GM12878 (cell line): Measurements from ENCODE around the gene CDH2. TPM values are rescaled to one million over a fixed set of nuclear protein-coding genes. Genes with fewer than 3 reads are reported as not detected.

ENCODE experiments used
- ATAC-seq: fragments of 200-7000 bp; cut with Tn5 transposase; 3 replicates; pipeline ENCODE4 v1.9.1; 2020; ENCODE audit warnings: mild to moderate bottlenecking, moderate library complexity
- BruUV-seq: library from RNA; stranded (reverse); fragments of 400-500 nt; replicated peaks from 2 replicates; lab custom pipeline; 2021; lab: Mats Ljungman, UMichigan
- CTCF ChIA-PET: fragments of 300-600 bp; sonication (Branson Sonifier 250); formaldehyde crosslinking; extraction: SDS; loops from one replicate; lab custom pipeline; 2021; ENCODE audit warnings: inconsistent platforms; lab: Yijun Ruan, JAX
- POLR2A ChIA-PET: fragments of 350-600 bp; formaldehyde crosslinking; extraction: SDS; loops from one replicate; lab custom pipeline; 2021; ENCODE audit warnings: inconsistent platforms; lab: Charles Lee
- RAD21 ChIA-PET: fragments of 300-600 bp; sonication (Branson Sonifier 250); formaldehyde crosslinking; loops from one replicate; lab custom pipeline; 2023; ENCODE audit warnings: antibody characterized with exemption; ENCODE audit not compliant: unreplicated experiment; lab: Charles Lee
- SMC1A ChIA-PET: fragments of 300-600 bp; sonication (Branson Sonifier 250); formaldehyde crosslinking; loops from one replicate; lab custom pipeline; 2023; ENCODE audit not compliant: unreplicated experiment, uncharacterized antibody; lab: Charles Lee
- DNase-seq: peaks from one replicate; pipeline ENCODE4 v3.0.0-alpha.2; 2011; ENCODE audit warnings: low read depth, low spot score
- FAIRE-seq: peaks from 3 replicates; lab custom pipeline; 2011; peaks lifted over from hg19 to GRCh38; lab: Jason Lieb, UNC
- H2AFZ ChIP-seq: 2 replicates; pipeline ENCODE4 v1.6.0; 2011; ENCODE audit warnings: low read depth, low read length, control low read depth; ENCODE audit not compliant: control insufficient read depth
- H3K27ac ChIP-seq: 2 replicates; pipeline ENCODE4 v1.5.1; 2011; ENCODE audit warnings: control low read depth; ENCODE audit not compliant: control insufficient read depth, insufficient read depth
- H3K27me3 ChIP-seq, 2 experiments: replicated peaks in 1 of 2; 2 replicates each; pipeline versions ENCODE4 v1.6.0 to v1.6.1; 2011; ENCODE audit warnings: low read length in 1 of 2; ENCODE audit not compliant: control insufficient read depth in 2 of 2, insufficient read depth in 2 of 2
- H3K36me3 ChIP-seq, 2 experiments: 2 replicates each; pipeline ENCODE4 v1.5.1; 2011; ENCODE audit warnings: low read length in 1 of 2; ENCODE audit not compliant: control insufficient read depth in 2 of 2, insufficient read depth in 2 of 2
- H3K4me1 ChIP-seq: 2 replicates; pipeline ENCODE4 v1.6.1; 2011; ENCODE audit warnings: mild to moderate bottlenecking, low read length, moderate library complexity, mixed read lengths; ENCODE audit not compliant: control insufficient read depth, insufficient read depth
- H3K4me2 ChIP-seq: 2 replicates; pipeline ENCODE4 v1.6.0; 2011; ENCODE audit warnings: control low read depth; ENCODE audit not compliant: control insufficient read depth, insufficient read depth
- H3K4me3 ChIP-seq: fragments of 200-600 bp; sonication (generic); 2 replicates; pipeline ENCODE4 v1.5.1; 2016
- H3K79me2 ChIP-seq: 2 replicates; pipeline ENCODE4 v1.6.0; 2011; ENCODE audit warnings: low read length; ENCODE audit not compliant: control insufficient read depth, insufficient read depth
- H3K9ac ChIP-seq: 2 replicates; pipeline ENCODE4 v1.8.0; 2011; ENCODE audit warnings: low read length, control low read depth, mixed read lengths; ENCODE audit not compliant: control insufficient read depth, insufficient read depth
- H3K9me3 ChIP-seq: replicated peaks from 3 replicates; pipeline ENCODE4 v1.5.1; 2011; ENCODE audit warnings: mild to moderate bottlenecking, low read length; ENCODE audit not compliant: control insufficient read depth, insufficient read depth
- H4K20me1 ChIP-seq: 2 replicates; pipeline ENCODE4 v1.6.0; 2011; ENCODE audit not compliant: control insufficient read depth, insufficient read depth
- ASH2L ChIP-seq: fragments of 300-600, 200-600 bp; sonication (generic); IDR thresholded peaks from 2 replicates; pipeline ENCODE4 v1.6.1; 2017; ENCODE audit warnings: low read depth, mild to moderate bottlenecking, borderline replicate concordance
- DPF2 ChIP-seq: fragments of 450-650 bp; IDR thresholded peaks from 2 replicates; pipeline ENCODE4 v1.6.1; 2017; ENCODE audit warnings: mild to moderate bottlenecking
- ESRRA ChIP-seq: IDR thresholded peaks from 2 replicates; pipeline ENCODE4 v1.6.1; 2012; ENCODE audit warnings: mild to moderate bottlenecking, low read length, improper control_type of control experiment
- HDAC2 ChIP-seq: fragments of 200-600 bp; sonication (generic); IDR thresholded peaks from 2 replicates; pipeline ENCODE4 v1.6.1; 2017
- HDGF ChIP-seq: fragments of 450-650 bp; IDR thresholded peaks from 2 replicates; pipeline ENCODE4 v1.6.1; 2016; ENCODE audit warnings: antibody characterized with exemption
- MYC ChIP-seq: IDR thresholded peaks from 2 replicates; pipeline ENCODE4 v1.6.1; 2011; ENCODE audit warnings: mild to moderate bottlenecking, low read length, moderate library complexity, inconsistent platforms; ENCODE audit not compliant: insufficient read depth, insufficient replicate concordance, insufficient read length, severe bottlenecking
- NFIC ChIP-seq: IDR thresholded peaks from 2 replicates; pipeline ENCODE4 v1.6.1; 2012; ENCODE audit warnings: low read depth, mild to moderate bottlenecking, inconsistent platforms, low read length, moderate library complexity
- NRF1 ChIP-seq: conservative IDR thresholded peaks from 2 replicates; pipeline ENCODE4 v1.6.1; 2011; ENCODE audit warnings: mild to moderate bottlenecking, low read depth, low read length, improper control_type of control experiment
- PBX3 ChIP-seq: IDR thresholded peaks from 2 replicates; pipeline ENCODE4 v1.6.1; 2011; ENCODE audit warnings: mild to moderate bottlenecking, low read depth, low read length, moderate library complexity; ENCODE audit not compliant: insufficient replicate concordance
- PKNOX1 ChIP-seq: fragments of 450-650 bp; IDR thresholded peaks from 2 replicates; pipeline ENCODE4 v1.6.1; 2016; ENCODE audit warnings: mild to moderate bottlenecking
- SIN3A ChIP-seq: IDR thresholded peaks from 2 replicates; pipeline ENCODE4 v1.6.1; 2012; ENCODE audit warnings: low read depth, low read length, improper control_type of control experiment
- SP1 ChIP-seq: IDR thresholded peaks from one replicate; pipeline ENCODE4 v1.6.1; 2011; ENCODE audit warnings: low read depth, low read length
- SREBF2 ChIP-seq: IDR thresholded peaks from 2 replicates; pipeline ENCODE4 v1.6.1; 2012; ENCODE audit warnings: mild to moderate bottlenecking, low read length
- YY1 ChIP-seq: IDR thresholded peaks from 2 replicates; pipeline ENCODE4 v1.6.1; 2011; ENCODE audit warnings: low read depth, mild to moderate bottlenecking, low read length
- ZNF207 ChIP-seq: fragments of 450-650 bp; IDR thresholded peaks from 2 replicates; pipeline ENCODE4 v1.6.1; 2014; ENCODE audit warnings: antibody characterized with exemption, mild to moderate bottlenecking, borderline replicate concordance
- ZNF274 ChIP-seq: IDR thresholded peaks from one replicate; pipeline ENCODE4 v1.8.0; 2011; ENCODE audit not compliant: insufficient read length, insufficient read depth
- WGBS: methylation state at CpG from one replicate; pipeline ENCODE4 v1.1.6; 2016; ENCODE audit warnings: low lambda C conversion rate; ENCODE audit not compliant: insufficient replicate concordance, insufficient coverage; ENCODE audit errors: missing lambda C conversion rate; 5-methylcytosine and 5-hydroxymethylcytosine counted together
- in situ Hi-C: fragments of 300-500 bp; cut with MboI; formaldehyde crosslinking; loops from 9 replicates; pipeline ENCODE4 v1.14.3; 2018; ENCODE audit warnings: mixed read lengths
- intact Hi-C: fragments of 100-400 bp; cut with micrococcal nuclease; formaldehyde crosslinking; loops from one replicate; pipeline ENCODE4 v1.14.2; 2022; ENCODE audit not compliant: unreplicated experiment
- polyA plus RNA-seq, 11 experiments: library from polyadenylated mRNA; depleted of rRNA in 4 of 11; unstranded in 6 of 11; stranded (reverse) in 5 of 11; fragments of >200 nt; fragmentation: Nextera tagmentation in 4 of 11; fragmentation: Illumina TruSeq in 1 of 11; extraction: Ambion mirVana in 4 of 11; extraction: Trizol in 1 of 11; gene quantifications; 1 replicate in 1 of 11; 2 replicates in 10 of 11; pipeline versions ENCODE4 v1.2.1 to v1.2.3, GENCODE V29; 2011 to 2016; ENCODE audit warnings: inconsistent platforms in 2 of 11, missing spikeins in 2 of 11, low read depth in 1 of 11
- total RNA-seq, 4 experiments: library from RNA; depleted of rRNA in 3 of 4; stranded (reverse); fragments of >200 nt in 3 of 4; fragmentation: Illumina TruSeq in 1 of 4; extraction: Trizol in 1 of 4; gene quantifications; 2 replicates each; pipeline versions ENCODE4 v1.2.1 to v1.2.3, GENCODE V29; 2013 to 2021
- TF ChIP-seq, protein P1 (sequence below), 3 experiments: IDR thresholded peaks in 2 of 3; conservative IDR thresholded peaks in 1 of 3; 2 replicates each; pipeline ENCODE4 v1.5.1; 2011; ENCODE audit warnings: low read depth in 3 of 3, low read length in 3 of 3, mild to moderate bottlenecking in 3 of 3, control low read depth in 2 of 3, moderate library complexity in 2 of 3, inconsistent platforms in 1 of 3, mixed read lengths in 1 of 3; ENCODE audit not compliant: control insufficient read depth in 2 of 3, insufficient read depth in 1 of 3; ENCODE audit errors: extremely low read depth in 1 of 3
- TF ChIP-seq, protein P2 (sequence below): IDR thresholded peaks from 2 replicates; pipeline ENCODE4 v1.6.1; 2011; ENCODE audit warnings: low read depth, mild to moderate bottlenecking, low read length, moderate library complexity, borderline replicate concordance; ENCODE audit errors: extremely low read depth

The CDH2 gene
- total and polyA plus RNA-seq, 10 of the 15 experiments (the other 5 are each of a cell fraction or from before 2014, with no cell fraction given) = 0.01 to 0.25 (median 0.06) TPM; not detected in 4

- TF ChIP-seq, protein P1, sequence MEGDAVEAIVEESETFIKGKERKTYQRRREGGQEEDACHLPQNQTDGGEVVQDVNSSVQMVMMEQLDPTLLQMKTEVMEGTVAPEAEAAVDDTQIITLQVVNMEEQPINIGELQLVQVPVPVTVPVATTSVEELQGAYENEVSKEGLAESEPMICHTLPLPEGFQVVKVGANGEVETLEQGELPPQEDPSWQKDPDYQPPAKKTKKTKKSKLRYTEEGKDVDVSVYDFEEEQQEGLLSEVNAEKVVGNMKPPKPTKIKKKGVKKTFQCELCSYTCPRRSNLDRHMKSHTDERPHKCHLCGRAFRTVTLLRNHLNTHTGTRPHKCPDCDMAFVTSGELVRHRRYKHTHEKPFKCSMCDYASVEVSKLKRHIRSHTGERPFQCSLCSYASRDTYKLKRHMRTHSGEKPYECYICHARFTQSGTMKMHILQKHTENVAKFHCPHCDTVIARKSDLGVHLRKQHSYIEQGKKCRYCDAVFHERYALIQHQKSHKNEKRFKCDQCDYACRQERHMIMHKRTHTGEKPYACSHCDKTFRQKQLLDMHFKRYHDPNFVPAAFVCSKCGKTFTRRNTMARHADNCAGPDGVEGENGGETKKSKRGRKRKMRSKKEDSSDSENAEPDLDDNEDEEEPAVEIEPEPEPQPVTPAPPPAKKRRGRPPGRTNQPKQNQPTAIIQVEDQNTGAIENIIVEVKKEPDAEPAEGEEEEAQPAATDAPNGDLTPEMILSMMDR (IDR thresholded peaks at IDR 0.05 in 2 of 3, conservative IDR thresholded peaks at IDR 0.05 in 1 of 3; ENCODE audit: control insufficient read depth in 2 of 3, extremely low read depth in 1 of 3, insufficient read depth in 1 of 3, low read depth in 3 of 3, low read length in 3 of 3) = no peak
- TF ChIP-seq ZNF274 (no peak), NFIC (no peak), DPF2 (no peak), PKNOX1 (no peak), PBX3 (no peak), SP1 (no peak), YY1 (no peak), ASH2L (no peak), SIN3A (no peak)
Measured at GRCh38 chr18:28074076-28074475, 102.9 kb downstream of the CDH2 start (continued).

- H3K4me1 ChIP-seq = no peaks in the 10 kb centered on the region
- in situ Hi-C loops (loop anchor here (10.0 kb wide), 1 partner anchor 59 kb away; no protein-coding TSS in a partner anchor), intact Hi-C loops (no loop called here)
- H3K27ac ChIP-seq = no peak overlapping the region
- H3K27me3 ChIP-seq = no peaks in the 10 kb centered on the region
- POLR2A ChIA-PET = no interaction called here
- CTCF ChIA-PET = no interaction called here
- FAIRE-seq = no peak
- no peak for DNase-seq
- BruUV-seq = no TSS peak
- RAD21 ChIA-PET = no interaction called here
- WGBS = 0% methylated on average over 3 of the region's 3 CpGs
- no peak for ATAC-seq
- no peak overlapping the region for H2AFZ ChIP-seq
- no peak overlapping the region for H3K4me2 ChIP-seq
- H3K4me3 ChIP-seq = no peak overlapping the region
- H3K9ac ChIP-seq = no peak overlapping the region
- no peaks in the 10 kb centered on the region for H3K9me3 ChIP-seq
- H4K20me1 ChIP-seq = no peaks in the 10 kb centered on the region
- H3K79me2 ChIP-seq = no peaks in the 10 kb centered on the region
- SMC1A ChIA-PET = no interaction called here
- no peaks in the 10 kb centered on the region for H3K36me3 ChIP-seq
- TF ChIP-seq ESRRA (no peak), NRF1 (no peak), HDGF (no peak), SREBF2 (no peak), MYC (no peak), HDAC2 (no peak), ZNF207 (no peak)
- TF ChIP-seq, protein P2, sequence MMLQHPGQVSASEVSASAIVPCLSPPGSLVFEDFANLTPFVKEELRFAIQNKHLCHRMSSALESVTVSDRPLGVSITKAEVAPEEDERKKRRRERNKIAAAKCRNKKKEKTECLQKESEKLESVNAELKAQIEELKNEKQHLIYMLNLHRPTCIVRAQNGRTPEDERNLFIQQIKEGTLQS = no peak
Measured at GRCh38 chr18:28073658-28074057, 103.3 kb downstream of the CDH2 start.
